NCI-H345 treated with DMSO at 0.1 percent for 48 hours (cell line): ENCODE data around the gene UFSP2.
A peak's percentile ranks its signal among the peaks of the same experiment; 100 is the strongest.

Source experiments
- DNase-seq: peaks from one replicate; lab custom pipeline; 2025; ENCODE audit not compliant: unreplicated experiment; lab: John Stamatoyannopoulos, UW

UFSP2 gene

GRCh38 chr4:185425647-185426352 lies at the start of gene UFSP2:
TSS of gene UFSP2 (minus strand) at chr4:185425964. CDS start at chr4:185425868, 96 bp downstream.
- peak; percentile 82 for DNase-seq

DNA sequence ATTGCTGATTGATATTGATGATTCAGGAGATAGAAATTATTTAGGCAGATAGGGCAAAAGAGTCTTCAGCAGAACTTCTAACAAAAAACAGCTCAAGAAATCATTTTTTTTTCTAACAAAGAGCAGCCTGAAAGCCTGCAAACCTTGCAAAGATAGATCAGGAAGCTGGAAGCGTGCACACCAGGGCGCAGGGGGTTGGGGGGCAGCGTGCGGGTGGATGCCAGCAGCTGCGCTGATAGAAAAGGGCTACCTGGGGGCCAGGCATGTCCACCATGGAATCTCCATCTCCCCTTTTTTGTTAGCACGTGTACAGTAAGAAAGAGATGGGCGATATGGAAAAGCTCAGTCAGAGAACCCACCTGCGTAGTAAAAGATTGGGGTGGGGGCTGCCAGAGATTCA lies 47.5 kb upstream of the UFSP2 start:
- no peak for DNase-seq

DNA sequence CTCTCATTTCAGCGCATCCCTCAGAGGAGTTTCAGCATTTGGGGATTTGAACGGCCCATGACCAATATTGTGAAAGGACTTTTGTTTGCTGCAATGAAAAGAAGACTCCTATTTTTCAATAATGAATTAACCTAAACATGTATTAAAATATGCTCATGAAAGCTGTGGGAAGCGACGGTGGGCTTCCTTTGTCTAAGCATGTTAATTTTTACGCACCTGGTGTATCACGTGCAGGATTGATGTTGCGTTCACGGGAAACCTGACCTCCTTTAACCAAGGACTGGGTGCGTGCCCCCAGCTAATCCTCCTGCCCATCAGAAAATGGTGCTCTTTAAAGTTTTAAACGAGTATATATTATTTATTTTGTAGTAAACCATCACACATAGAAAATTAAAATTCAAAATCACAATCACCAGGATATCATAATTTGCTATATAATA lies 46.4 kb upstream of the UFSP2 start:
- no peak for DNase-seq

GRCh38 chr4:185471235-185472102 lies 45.7 kb upstream of the UFSP2 start, which contains the start of gene CCDC110:
TSS of gene CCDC110 (minus strand) at chr4:185471733. CDS start at chr4:185471683, 50 bp downstream.
- DNase-seq, result peak; percentile 53

GRCh38 chr4:185470501-185471195 lies 44.9 kb upstream of the UFSP2 start:
- DNase-seq, result no peak

GRCh38 chr4:185469580-185470154 lies 43.9 kb upstream of the UFSP2 start:
- DNase-seq, result no peak

- no peak for DNase-seq
Observed at GRCh38 chr4:185468999-185469398, 43.2 kb upstream of the UFSP2 start.

GRCh38 chr4:185467991-185468390 lies 42.2 kb upstream of the UFSP2 start:
- no peak for DNase-seq

DNA sequence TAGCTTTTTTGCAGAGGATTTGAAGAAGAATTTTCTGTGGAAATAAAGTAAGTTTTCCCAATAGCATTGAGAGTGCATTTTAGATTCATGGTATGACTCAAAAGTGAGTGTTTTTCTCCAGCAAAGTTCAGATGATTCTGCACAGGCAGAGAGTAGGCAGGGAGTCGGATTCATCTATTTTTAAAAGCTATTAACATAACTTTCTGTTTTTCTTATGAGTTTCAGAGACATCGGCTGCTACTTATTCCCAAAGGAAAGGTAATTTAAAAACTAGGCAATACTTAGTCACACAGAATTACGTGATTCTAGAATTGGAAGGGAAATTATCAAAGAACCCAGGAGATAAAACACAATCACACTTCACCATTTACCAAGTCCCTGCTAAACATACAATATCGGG lies 41.3 kb upstream of the UFSP2 start:
- no peak for DNase-seq

DNA sequence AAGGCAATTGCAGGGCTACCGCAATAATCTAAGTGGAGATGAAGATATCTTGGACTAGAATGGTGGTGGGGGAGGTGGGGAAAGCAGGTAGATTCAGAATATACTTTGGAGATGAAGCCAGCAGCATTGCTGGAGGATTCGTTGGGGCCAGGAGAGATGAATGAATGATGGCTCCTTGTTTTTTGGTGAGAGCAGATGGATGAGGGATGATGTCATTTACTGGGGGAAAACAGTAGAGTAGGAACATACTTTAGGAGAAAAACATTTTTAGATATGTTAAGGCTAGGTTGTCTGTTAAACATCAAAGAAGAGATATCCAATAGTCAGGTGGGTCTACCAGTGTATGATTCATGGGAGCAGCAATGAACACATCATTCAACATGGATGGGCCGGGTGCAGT lies 39.9 kb upstream of the UFSP2 start:
- DNase-seq, result no peak

DNA sequence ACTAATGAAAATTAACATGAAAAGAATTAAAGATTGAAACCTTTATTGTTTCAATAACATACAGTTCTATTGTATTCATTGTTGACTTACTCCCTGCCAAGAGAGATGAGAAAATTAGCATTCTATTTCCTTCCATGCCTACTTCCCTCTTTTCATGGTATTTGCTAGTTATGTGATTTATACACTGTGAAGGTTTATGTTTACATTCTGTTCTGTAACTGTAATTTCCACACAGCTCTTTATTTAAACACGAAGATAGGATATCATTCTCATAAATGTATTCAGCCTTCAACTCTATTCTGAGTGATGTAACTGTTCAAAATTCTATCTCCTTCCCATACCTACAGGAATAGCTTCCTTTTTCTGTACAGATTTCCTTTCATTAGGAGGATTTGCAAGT lies 39.1 kb upstream of the UFSP2 start:
- no peak for DNase-seq

DNA sequence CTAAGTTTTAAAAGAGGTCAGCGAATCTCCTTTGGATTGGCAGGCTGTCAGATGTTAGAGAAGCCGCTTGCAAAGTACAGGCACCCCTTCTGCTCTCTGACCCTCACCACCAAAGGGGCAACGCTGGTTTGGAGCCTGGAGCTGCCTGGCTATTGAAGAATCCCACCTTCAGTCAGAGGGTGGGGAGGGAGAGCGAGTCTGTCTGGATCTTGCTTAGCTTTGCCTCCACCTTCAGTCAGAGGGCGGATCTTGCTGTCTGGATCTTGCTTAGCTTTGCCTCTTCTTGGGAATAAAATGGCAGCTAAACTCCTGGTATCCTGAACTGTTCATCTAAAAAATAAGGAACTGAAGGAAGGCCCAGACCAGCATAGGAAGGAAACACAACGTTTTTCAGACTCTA lies 38.4 kb upstream of the UFSP2 start:
- DNase-seq, result no peak

- DNase-seq, result no peak
Observed at GRCh38 chr4:185463541-185463940, 37.8 kb upstream of the UFSP2 start.

DNA sequence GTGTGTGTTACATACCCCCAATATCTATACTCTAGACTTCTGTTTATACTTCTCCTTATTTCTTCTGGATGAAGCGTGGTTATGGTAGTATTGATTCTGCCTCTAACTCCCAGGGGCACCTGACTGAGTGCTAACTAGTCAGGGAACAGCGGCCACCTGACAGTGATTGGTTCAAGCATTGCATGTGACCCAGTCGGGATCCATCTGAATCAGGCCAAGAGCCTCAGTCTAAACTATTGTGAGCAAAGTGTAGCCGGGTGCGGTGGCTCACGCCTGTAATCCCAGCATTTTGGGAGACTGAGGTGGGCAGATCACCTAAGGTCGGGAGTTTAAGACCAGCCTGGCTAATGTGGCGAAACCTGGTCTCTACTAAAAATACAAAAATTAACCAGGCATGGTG lies 35.8 kb upstream of the UFSP2 start:
- no peak for DNase-seq

DNA sequence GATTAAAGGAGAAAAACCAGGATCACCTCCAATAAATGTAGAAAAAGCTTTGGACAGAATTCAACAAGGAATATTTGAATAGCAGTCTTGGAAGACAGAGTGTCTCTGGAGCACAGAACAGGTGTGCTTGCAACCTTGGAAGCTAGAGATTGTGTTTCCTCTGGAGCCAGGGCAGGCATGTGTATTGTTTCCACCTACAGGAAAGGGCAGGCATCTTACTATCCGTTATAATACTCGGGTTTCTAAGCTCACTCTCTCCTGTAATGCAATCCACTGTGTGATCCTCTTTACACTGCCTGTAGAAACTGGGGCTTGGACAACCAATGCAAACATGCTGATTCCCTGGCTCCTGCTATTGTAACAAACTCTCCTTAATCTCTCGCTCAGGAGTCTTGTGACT lies 31.4 kb upstream of the UFSP2 start:
- no peak for DNase-seq

GRCh38 chr4:185456131-185456530 lies 30.4 kb upstream of the UFSP2 start:
- no peak for DNase-seq

DNA sequence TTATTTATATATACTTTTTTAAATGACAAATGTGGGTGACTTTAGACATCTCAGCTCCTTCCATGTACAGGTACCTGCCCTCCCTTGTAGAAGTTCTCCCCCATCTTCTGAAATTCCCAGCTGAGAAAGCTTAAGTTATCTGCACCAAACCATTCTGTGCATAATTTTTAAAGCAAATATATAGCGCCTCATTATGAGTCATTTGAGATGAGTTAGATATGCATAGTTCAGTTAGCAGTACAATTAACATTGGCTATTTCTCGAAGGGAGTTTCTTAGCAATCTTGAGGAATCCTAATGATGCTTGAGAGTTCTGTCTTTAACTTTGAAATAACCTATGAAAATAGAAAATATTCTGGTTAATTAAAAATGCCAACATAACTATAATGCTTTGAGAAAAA lies 19.4 kb upstream of the UFSP2 start:
- no peak for DNase-seq

GRCh38 chr4:185441479-185441878 lies 15.7 kb upstream of the UFSP2 start:
- no peak for DNase-seq

GRCh38 chr4:185437809-185438208 lies 12.0 kb upstream of the UFSP2 start:
- no peak for DNase-seq

DNA sequence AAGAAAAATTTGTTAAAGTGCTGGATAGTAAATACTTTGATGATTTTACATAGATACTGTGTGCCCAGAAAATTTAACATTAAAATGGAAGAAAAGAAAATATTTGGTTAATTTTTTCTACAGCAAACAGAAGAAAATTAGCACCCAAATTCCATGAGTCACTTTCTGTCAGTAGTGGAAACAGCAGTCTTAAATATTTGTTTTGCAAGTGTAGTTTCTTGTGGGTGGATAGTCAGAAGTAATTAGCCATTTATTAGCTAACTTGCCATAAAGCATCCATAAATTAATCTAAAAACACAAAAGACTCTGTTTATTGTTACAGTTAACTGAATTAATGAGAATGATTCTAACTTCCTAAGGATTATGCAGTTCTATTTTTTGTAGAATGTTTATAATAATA lies 9.7 kb upstream of the UFSP2 start:
- DNase-seq, result no peak

DNA sequence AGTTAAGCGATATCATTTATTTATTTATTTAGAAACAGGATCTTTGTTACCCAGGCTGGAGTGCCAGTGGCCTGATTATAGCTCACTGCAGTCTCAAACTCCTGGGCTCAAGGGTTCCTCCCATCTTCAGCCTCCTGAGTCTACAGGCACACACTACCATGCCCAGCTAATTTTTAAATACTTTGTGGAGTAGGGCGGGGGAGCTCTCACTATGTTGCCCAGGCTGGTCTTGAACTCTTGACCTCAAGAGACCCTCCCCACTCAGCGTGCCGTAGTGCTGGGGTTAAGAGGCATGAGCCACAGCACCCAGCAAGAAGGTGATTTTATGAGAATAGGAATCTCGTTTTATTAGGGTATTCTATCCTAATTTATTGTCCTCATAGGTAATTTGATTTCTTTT lies 3.9 kb upstream of the UFSP2 start:
- no peak for DNase-seq
